GM12878 (cell line): ENCODE measurements around the gene TARBP1. TPM values are rescaled to one million over a fixed set of nuclear protein-coding genes. Genes with fewer than 3 reads are reported as not detected.

Experiments used
- ATAC-seq: fragments of 200-7000 bp; cut with Tn5 transposase; 3 replicates; pipeline ENCODE4 v1.9.1; 2020; ENCODE audit warnings: mild to moderate bottlenecking, moderate library complexity
- BruUV-seq: library from RNA; stranded (reverse); fragments of 400-500 nt; replicated peaks from 2 replicates; lab custom pipeline; 2021; lab: Mats Ljungman, UMichigan
- CTCF ChIA-PET: fragments of 300-600 bp; sonication (Branson Sonifier 250); formaldehyde crosslinking; extraction: SDS; loops from one replicate; lab custom pipeline; 2021; ENCODE audit warnings: inconsistent platforms; lab: Yijun Ruan, JAX
- POLR2A ChIA-PET: fragments of 350-600 bp; formaldehyde crosslinking; extraction: SDS; loops from one replicate; lab custom pipeline; 2021; ENCODE audit warnings: inconsistent platforms; lab: Charles Lee
- RAD21 ChIA-PET: fragments of 300-600 bp; sonication (Branson Sonifier 250); formaldehyde crosslinking; loops from one replicate; lab custom pipeline; 2023; ENCODE audit warnings: antibody characterized with exemption; ENCODE audit not compliant: unreplicated experiment; lab: Charles Lee
- SMC1A ChIA-PET: fragments of 300-600 bp; sonication (Branson Sonifier 250); formaldehyde crosslinking; loops from one replicate; lab custom pipeline; 2023; ENCODE audit not compliant: unreplicated experiment, uncharacterized antibody; lab: Charles Lee
- DNase-seq: peaks from one replicate; pipeline ENCODE4 v3.0.0-alpha.2; 2011; ENCODE audit warnings: low read depth, low spot score
- FAIRE-seq: peaks from 3 replicates; lab custom pipeline; 2011; peaks lifted over from hg19 to GRCh38; lab: Jason Lieb, UNC
- H2AFZ ChIP-seq: 2 replicates; pipeline ENCODE4 v1.6.0; 2011; ENCODE audit warnings: low read depth, low read length, control low read depth; ENCODE audit not compliant: control insufficient read depth
- H3K27ac ChIP-seq: 2 replicates; pipeline ENCODE4 v1.5.1; 2011; ENCODE audit warnings: control low read depth; ENCODE audit not compliant: control insufficient read depth, insufficient read depth
- H3K27me3 ChIP-seq, 2 experiments: replicated peaks in 1 of 2; 2 replicates each; pipeline versions ENCODE4 v1.6.0 to v1.6.1; 2011; ENCODE audit warnings: low read length in 1 of 2; ENCODE audit not compliant: control insufficient read depth in 2 of 2, insufficient read depth in 2 of 2
- H3K36me3 ChIP-seq, 2 experiments: 2 replicates each; pipeline ENCODE4 v1.5.1; 2011; ENCODE audit warnings: low read length in 1 of 2; ENCODE audit not compliant: control insufficient read depth in 2 of 2, insufficient read depth in 2 of 2
- H3K4me1 ChIP-seq: 2 replicates; pipeline ENCODE4 v1.6.1; 2011; ENCODE audit warnings: mild to moderate bottlenecking, low read length, moderate library complexity, mixed read lengths; ENCODE audit not compliant: control insufficient read depth, insufficient read depth
- H3K4me2 ChIP-seq: 2 replicates; pipeline ENCODE4 v1.6.0; 2011; ENCODE audit warnings: control low read depth; ENCODE audit not compliant: control insufficient read depth, insufficient read depth
- H3K4me3 ChIP-seq: fragments of 200-600 bp; sonication (generic); 2 replicates; pipeline ENCODE4 v1.5.1; 2016
- H3K79me2 ChIP-seq: 2 replicates; pipeline ENCODE4 v1.6.0; 2011; ENCODE audit warnings: low read length; ENCODE audit not compliant: control insufficient read depth, insufficient read depth
- H3K9ac ChIP-seq: 2 replicates; pipeline ENCODE4 v1.8.0; 2011; ENCODE audit warnings: low read length, control low read depth, mixed read lengths; ENCODE audit not compliant: control insufficient read depth, insufficient read depth
- H3K9me3 ChIP-seq: replicated peaks from 3 replicates; pipeline ENCODE4 v1.5.1; 2011; ENCODE audit warnings: mild to moderate bottlenecking, low read length; ENCODE audit not compliant: control insufficient read depth, insufficient read depth
- H4K20me1 ChIP-seq: 2 replicates; pipeline ENCODE4 v1.6.0; 2011; ENCODE audit not compliant: control insufficient read depth, insufficient read depth
- CBX5 ChIP-seq: sonication (generic); IDR thresholded peaks from 2 replicates; pipeline ENCODE4 v1.6.1; 2016; ENCODE audit warnings: low read depth, moderate library complexity, mild to moderate bottlenecking, inconsistent platforms
- MTA3 ChIP-seq: IDR thresholded peaks from 2 replicates; pipeline ENCODE4 v1.6.1; 2012; ENCODE audit warnings: low read length, inconsistent platforms, borderline replicate concordance
- POLR2AphosphoS2 ChIP-seq: IDR thresholded peaks from 2 replicates; pipeline ENCODE4 v1.6.1; 2011; ENCODE audit warnings: low read depth, mild to moderate bottlenecking, low read length, improper control_type of control experiment, moderate library complexity
- RAD51 ChIP-seq: fragments of 450-650 bp; IDR thresholded peaks from 2 replicates; pipeline ENCODE4 v1.6.1; 2016; ENCODE audit warnings: moderate library complexity, mild to moderate bottlenecking, inconsistent platforms
- SP1 ChIP-seq: IDR thresholded peaks from one replicate; pipeline ENCODE4 v1.6.1; 2011; ENCODE audit warnings: low read depth, low read length
- TAF1 ChIP-seq: IDR thresholded peaks from 2 replicates; pipeline ENCODE4 v1.6.1; 2011; ENCODE audit warnings: mild to moderate bottlenecking, low read depth, low read length, borderline replicate concordance
- WGBS: methylation state at CpG from one replicate; pipeline ENCODE4 v1.1.6; 2016; ENCODE audit warnings: low lambda C conversion rate; ENCODE audit not compliant: insufficient replicate concordance, insufficient coverage; ENCODE audit errors: missing lambda C conversion rate; 5-methylcytosine and 5-hydroxymethylcytosine counted together
- in situ Hi-C: fragments of 300-500 bp; cut with MboI; formaldehyde crosslinking; loops from 9 replicates; pipeline ENCODE4 v1.14.3; 2018; ENCODE audit warnings: mixed read lengths
- intact Hi-C: fragments of 100-400 bp; cut with micrococcal nuclease; formaldehyde crosslinking; loops from one replicate; pipeline ENCODE4 v1.14.2; 2022; ENCODE audit not compliant: unreplicated experiment
- polyA plus RNA-seq, 11 experiments: library from polyadenylated mRNA; depleted of rRNA in 4 of 11; unstranded in 6 of 11; stranded (reverse) in 5 of 11; fragments of >200 nt; fragmentation: Nextera tagmentation in 4 of 11; fragmentation: Illumina TruSeq in 1 of 11; extraction: Ambion mirVana in 4 of 11; extraction: Trizol in 1 of 11; gene quantifications; 1 replicate in 1 of 11; 2 replicates in 10 of 11; pipeline versions ENCODE4 v1.2.1 to v1.2.3, GENCODE V29; 2011 to 2016; ENCODE audit warnings: inconsistent platforms in 2 of 11, missing spikeins in 2 of 11, low read depth in 1 of 11
- total RNA-seq, 4 experiments: library from RNA; depleted of rRNA in 3 of 4; stranded (reverse); fragments of >200 nt in 3 of 4; fragmentation: Illumina TruSeq in 1 of 4; extraction: Trizol in 1 of 4; gene quantifications; 2 replicates each; pipeline versions ENCODE4 v1.2.1 to v1.2.3, GENCODE V29; 2013 to 2021
- TF ChIP-seq, protein P1 (sequence below): fragments of 450-650 bp; IDR thresholded peaks from 2 replicates; pipeline ENCODE4 v1.6.1; 2018; ENCODE audit warnings: mild to moderate bottlenecking, low read depth, moderate library complexity; ENCODE audit not compliant: partially characterized antibody
- TF ChIP-seq, protein P2 (sequence below): fragments of 450-650 bp; IDR thresholded peaks from 2 replicates; pipeline ENCODE4 v1.6.1; 2017; ENCODE audit warnings: mild to moderate bottlenecking

TARBP1 gene
- total and polyA plus RNA-seq, 10 of the 15 experiments (the other 5 are each of a cell fraction or from before 2014, with no cell fraction given): 10.8 to 94.4 (median 35.3) TPM

DNA sequence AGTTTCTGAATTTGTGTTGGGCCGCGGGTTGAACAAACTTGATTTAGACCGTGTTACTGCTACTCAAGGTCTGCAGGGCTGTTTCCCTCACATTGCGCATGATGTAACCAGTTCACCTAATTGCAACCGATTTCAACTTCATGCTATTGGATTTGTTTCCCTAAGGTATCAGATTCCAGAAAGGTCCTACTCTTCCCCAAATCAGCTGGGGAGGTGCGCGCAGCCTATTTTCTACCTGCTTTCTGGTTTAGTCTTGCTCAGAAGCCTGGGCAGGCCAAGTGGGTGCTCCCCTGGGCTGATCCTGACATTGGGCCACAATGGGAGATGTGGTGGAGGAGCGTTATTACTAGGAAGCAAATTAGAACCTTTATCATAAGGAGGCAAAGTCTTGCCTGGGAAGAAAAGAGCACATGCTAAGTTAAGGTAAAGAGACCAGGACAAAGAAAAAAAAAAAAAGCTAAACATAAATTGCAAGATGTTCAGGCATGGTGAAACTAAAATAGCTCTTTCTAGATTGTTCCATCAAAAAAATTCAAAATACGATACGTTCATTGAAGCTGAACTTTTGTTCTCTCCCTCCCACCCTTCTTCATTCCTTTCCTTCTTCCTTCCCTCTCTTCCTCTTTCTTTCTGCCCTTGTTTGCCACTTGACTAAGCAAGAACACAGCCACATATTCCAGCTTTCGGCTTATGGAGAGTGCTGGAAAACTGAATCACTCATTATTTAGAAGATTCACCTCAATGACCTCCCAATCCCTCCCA is 28.8 kb upstream of the TARBP1 start:
- SMC1A ChIA-PET: interaction anchor here (0.6 to 1.0 kb wide), 3 partner anchors 25 to 615 kb away, joined by 3 read pairs; no protein-coding TSS in a partner anchor
- H3K9ac ChIP-seq: no peak overlapping the region
- in situ Hi-C loops: no loop called here
- H3K36me3 ChIP-seq: no peaks in the 10 kb centered on the region
- WGBS: 88% methylated on average over 11 of the region's 11 CpGs
- no TSS peak for BruUV-seq
- no peak for ATAC-seq
- H4K20me1 ChIP-seq: no peaks in the 10 kb centered on the region
- no peak overlapping the region for H2AFZ ChIP-seq
- no peak overlapping the region for H3K4me3 ChIP-seq
- TF ChIP-seq SP1: no peak
- TF ChIP-seq, protein P1, sequence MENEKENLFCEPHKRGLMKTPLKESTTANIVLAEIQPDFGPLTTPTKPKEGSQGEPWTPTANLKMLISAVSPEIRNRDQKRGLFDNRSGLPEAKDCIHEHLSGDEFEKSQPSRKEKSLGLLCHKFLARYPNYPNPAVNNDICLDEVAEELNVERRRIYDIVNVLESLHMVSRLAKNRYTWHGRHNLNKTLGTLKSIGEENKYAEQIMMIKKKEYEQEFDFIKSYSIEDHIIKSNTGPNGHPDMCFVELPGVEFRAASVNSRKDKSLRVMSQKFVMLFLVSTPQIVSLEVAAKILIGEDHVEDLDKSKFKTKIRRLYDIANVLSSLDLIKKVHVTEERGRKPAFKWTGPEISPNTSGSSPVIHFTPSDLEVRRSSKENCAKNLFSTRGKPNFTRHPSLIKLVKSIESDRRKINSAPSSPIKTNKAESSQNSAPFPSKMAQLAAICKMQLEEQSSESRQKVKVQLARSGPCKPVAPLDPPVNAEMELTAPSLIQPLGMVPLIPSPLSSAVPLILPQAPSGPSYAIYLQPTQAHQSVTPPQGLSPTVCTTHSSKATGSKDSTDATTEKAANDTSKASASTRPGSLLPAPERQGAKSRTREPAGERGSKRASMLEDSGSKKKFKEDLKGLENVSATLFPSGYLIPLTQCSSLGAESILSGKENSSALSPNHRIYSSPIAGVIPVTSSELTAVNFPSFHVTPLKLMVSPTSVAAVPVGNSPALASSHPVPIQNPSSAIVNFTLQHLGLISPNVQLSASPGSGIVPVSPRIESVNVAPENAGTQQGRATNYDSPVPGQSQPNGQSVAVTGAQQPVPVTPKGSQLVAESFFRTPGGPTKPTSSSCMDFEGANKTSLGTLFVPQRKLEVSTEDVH: no peak
- TF ChIP-seq MTA3: no peak
- TF ChIP-seq, protein P2, sequence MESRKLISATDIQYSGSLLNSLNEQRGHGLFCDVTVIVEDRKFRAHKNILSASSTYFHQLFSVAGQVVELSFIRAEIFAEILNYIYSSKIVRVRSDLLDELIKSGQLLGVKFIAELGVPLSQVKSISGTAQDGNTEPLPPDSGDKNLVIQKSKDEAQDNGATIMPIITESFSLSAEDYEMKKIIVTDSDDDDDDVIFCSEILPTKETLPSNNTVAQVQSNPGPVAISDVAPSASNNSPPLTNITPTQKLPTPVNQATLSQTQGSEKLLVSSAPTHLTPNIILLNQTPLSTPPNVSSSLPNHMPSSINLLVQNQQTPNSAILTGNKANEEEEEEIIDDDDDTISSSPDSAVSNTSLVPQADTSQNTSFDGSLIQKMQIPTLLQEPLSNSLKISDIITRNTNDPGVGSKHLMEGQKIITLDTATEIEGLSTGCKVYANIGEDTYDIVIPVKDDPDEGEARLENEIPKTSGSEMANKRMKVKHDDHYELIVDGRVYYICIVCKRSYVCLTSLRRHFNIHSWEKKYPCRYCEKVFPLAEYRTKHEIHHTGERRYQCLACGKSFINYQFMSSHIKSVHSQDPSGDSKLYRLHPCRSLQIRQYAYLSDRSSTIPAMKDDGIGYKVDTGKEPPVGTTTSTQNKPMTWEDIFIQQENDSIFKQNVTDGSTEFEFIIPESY: no peak
- TF ChIP-seq POLR2AphosphoS2: no peak
- TF ChIP-seq TAF1: no peak
- no peak for TF ChIP-seq CBX5
- no peak for TF ChIP-seq RAD51
- peaks cover 6% of the 10 kb centered on the region; the same call in 2 of the 3 replicates for H3K9me3 ChIP-seq
- RAD21 ChIA-PET: interaction anchor here (1.1 kb wide), 1 partner anchor 575 kb away, joined by 3 read pairs; no protein-coding TSS in a partner anchor
- no peaks in the 10 kb centered on the region for H3K79me2 ChIP-seq
- no peaks in the 10 kb centered on the region for H3K27me3 ChIP-seq
- intact Hi-C loops: no loop called here
- H3K27ac ChIP-seq: no peak overlapping the region
- CTCF ChIA-PET: interaction anchor here (0.6 to 0.7 kb wide), 3 partner anchors 8 to 228 kb away, joined by 3 to 4 read pairs (median 3); no protein-coding TSS in a partner anchor
- no peak for DNase-seq
- POLR2A ChIA-PET: interaction anchor here (0.6 to 1.4 kb wide), 4 partner anchors 8 to 836 kb away, joined by 3 to 5 read pairs (median 3); no protein-coding TSS in a partner anchor
- H3K4me2 ChIP-seq: no peak overlapping the region
- FAIRE-seq: no peak
- no peaks in the 10 kb centered on the region for H3K4me1 ChIP-seq
